K562 (cell line): ENCODE data around the gene PNPLA7. TPM values are rescaled to one million over a fixed set of nuclear protein-coding genes. Genes with fewer than 3 reads are reported as not detected.
A peak's percentile ranks its signal among the peaks of the same experiment; 100 is the strongest.

Source experiments
- ATAC-seq: fragments of 200-7000 bp; cut with Tn5 transposase; 3 replicates; pipeline ENCODE4 v1.9.1; 2020; ENCODE audit warnings: moderate library complexity
- BruUV-seq: library from RNA; stranded (reverse); fragments of 400-500 nt; replicated peaks from 2 replicates; lab custom pipeline; 2021; lab: Mats Ljungman, UMichigan
- CTCF ChIA-PET: fragments of 300-600 bp; formaldehyde crosslinking; extraction: SDS; loops from one replicate; lab custom pipeline; 2021; ENCODE audit warnings: low intra/inter-chr PET ratio; lab: Yijun Ruan, JAX
- POLR2A ChIA-PET: fragments of 300-600, 350-650 bp; sonication (Branson Sonifier 250); formaldehyde crosslinking; extraction: SDS; loops from one replicate; lab custom pipeline; 2021; ENCODE audit warnings: antibody characterized with exemption, inconsistent platforms; lab: Yijun Ruan, JAX
- DNase-seq, 4 experiments: peaks; one replicate each; pipeline versions ENCODE4 v3.0.0 to v3.0.0-alpha.2; 2011 to 2018; ENCODE audit warnings: low spot score in 3 of 4, mixed read lengths in 3 of 4; ENCODE audit errors: extremely low read depth in 1 of 4
- FAIRE-seq: peaks from 2 replicates; lab custom pipeline; 2011; peaks lifted over from hg19 to GRCh38; lab: Jason Lieb, UNC
- H2AFZ ChIP-seq: 2 replicates; pipeline ENCODE4 v1.6.0; 2011; ENCODE audit warnings: low read depth, low read length, control low read depth, inconsistent platforms
- H3K27ac ChIP-seq: fragments of 200-600 bp; 3 replicates; pipeline ENCODE4 v1.8.0; 2011; ENCODE audit warnings: low read depth, mild to moderate bottlenecking, control low read depth, inconsistent platforms, low read length, moderate library complexity, mixed read lengths; ENCODE audit errors: extremely low read depth
- H3K27me3 ChIP-seq, 2 experiments: fragments of 300-600 bp in 1 of 2; 2 replicates in 1 of 2; 3 replicates in 1 of 2; pipeline versions ENCODE4 v1.6.0 to v1.8.0; 2011; ENCODE audit warnings: inconsistent platforms in 2 of 2, low read length in 2 of 2, mild to moderate bottlenecking in 1 of 2, mixed read lengths in 1 of 2, moderate library complexity in 1 of 2; ENCODE audit not compliant: control insufficient read depth in 2 of 2, insufficient read depth in 2 of 2
- H3K36me3 ChIP-seq: fragments of 300-600 bp; 3 replicates; pipeline ENCODE4 v1.8.0; 2011; ENCODE audit warnings: mild to moderate bottlenecking, low read length, inconsistent platforms; ENCODE audit not compliant: control insufficient read depth, insufficient read depth
- H3K4me1 ChIP-seq, 2 experiments: fragments of 200-600 bp in 1 of 2; replicated peaks in 1 of 2; 2 replicates in 1 of 2; 3 replicates in 1 of 2; pipeline versions ENCODE4 v1.5.1 to v1.8.0; 2011; ENCODE audit warnings: inconsistent platforms in 2 of 2, low read length in 2 of 2, mild to moderate bottlenecking in 1 of 2, mixed read lengths in 1 of 2, moderate library complexity in 1 of 2; ENCODE audit not compliant: control insufficient read depth in 2 of 2, insufficient read depth in 2 of 2
- H3K4me2 ChIP-seq: 2 replicates; pipeline ENCODE4 v1.6.1; 2011; ENCODE audit warnings: low read length, control low read depth, inconsistent platforms, mixed read lengths; ENCODE audit not compliant: insufficient read depth
- H3K4me3 ChIP-seq: fragments of 200-600 bp; sonication (generic), shearing (Covaris generic); 2 replicates; pipeline ENCODE4 v1.5.1; 2016; ENCODE audit warnings: control low read depth, inconsistent platforms
- H3K79me2 ChIP-seq: fragments of 200-600 bp; 3 replicates; pipeline ENCODE4 v1.8.0; 2011; ENCODE audit warnings: low read length, inconsistent platforms; ENCODE audit not compliant: control insufficient read depth, insufficient read depth
- H3K9ac ChIP-seq, 2 experiments: 2 replicates each; pipeline versions ENCODE4 v1.6.0 to v1.6.1; 2011; ENCODE audit warnings: low read depth in 2 of 2, low read length in 2 of 2, control low read depth in 1 of 2, inconsistent platforms in 1 of 2, mild to moderate bottlenecking in 1 of 2, mixed read lengths in 1 of 2; ENCODE audit not compliant: insufficient read depth in 1 of 2
- H3K9me1 ChIP-seq: one replicate; pipeline ENCODE4 v1.6.0; 2011; ENCODE audit warnings: inconsistent platforms, mild to moderate bottlenecking, low read length, moderate library complexity; ENCODE audit not compliant: control insufficient read depth, insufficient read depth
- H3K9me3 ChIP-seq: replicated peaks from 2 replicates; pipeline ENCODE4 v1.5.1; 2011; ENCODE audit warnings: low read depth, low read length, inconsistent platforms; ENCODE audit not compliant: control insufficient read depth, insufficient read depth
- H4K20me1 ChIP-seq: replicated peaks from 2 replicates; pipeline ENCODE4 v1.6.1; 2011; ENCODE audit warnings: low read length, inconsistent platforms, mixed read lengths; ENCODE audit not compliant: control insufficient read depth, insufficient read depth
- ARNT ChIP-seq, 2 experiments: fragments of 450-650 bp; IDR thresholded peaks; 2 replicates each; pipeline ENCODE4 v1.6.1; 2016; ENCODE audit warnings: mild to moderate bottlenecking in 1 of 2
- CBX8 ChIP-seq: fragments of 200-600 bp; sonication (generic); IDR thresholded peaks from 2 replicates; pipeline ENCODE4 v1.6.1; 2012; ENCODE audit warnings: borderline replicate concordance, mixed run types, low read depth, mild to moderate bottlenecking, moderate library complexity, mixed read lengths, low read length, control low read depth, inconsistent platforms; ENCODE audit not compliant: poor library complexity, severe bottlenecking; ENCODE audit errors: extremely low read depth
- PRDM10 ChIP-seq: fragments of 450-650 bp; IDR thresholded peaks from 2 replicates; pipeline ENCODE4 v1.6.1; 2018; ENCODE audit not compliant: partially characterized antibody
- SMC3 ChIP-seq: conservative IDR thresholded peaks from 2 replicates; pipeline ENCODE4 v1.6.1; 2011; ENCODE audit warnings: low read depth, low read length, improper control_type of control experiment; ENCODE audit not compliant: insufficient read depth
- U2AF2 ChIP-seq: fragments of 200-400 bp; formaldehyde crosslinking; optimal IDR thresholded peaks from 2 replicates; pipeline ENCODE3; 2017; ENCODE audit warnings: low read depth, mild to moderate bottlenecking, low read length
- VEZF1 ChIP-seq: fragments of 200-800 bp; sonication (Bioruptor generic); IDR thresholded peaks from 2 replicates; pipeline ENCODE4 v1.6.1; 2017; ENCODE audit warnings: missing genetic modification characterization, missing compliant biosample characterization
- ZBTB11 ChIP-seq, 3 experiments: fragments of 200-800 bp in 1 of 3; fragments of 250-450 bp in 1 of 3; fragments of 450-650 bp in 1 of 3; sonication (Bioruptor Pico) in 1 of 3; sonication (Bioruptor generic) in 1 of 3; formaldehyde crosslinking in 1 of 3; IDR thresholded peaks; 2 replicates each; pipeline versions ENCODE4 v1.6.1 to v1.8.0; 2016 to 2022; ENCODE audit warnings: mild to moderate bottlenecking in 2 of 3, missing genetic modification characterization in 2 of 3, missing compliant biosample characterization in 1 of 3, moderate library complexity in 1 of 3
- ZKSCAN1 ChIP-seq: fragments of 150-350 bp; IDR thresholded peaks from 2 replicates; pipeline ENCODE4 v1.6.1; 2016; ENCODE audit warnings: low read depth, low read length
- WGBS: fragments of 100-300 bp; shearing (Covaris generic); methylation state at CpG from one replicate; pipeline ENCODE4 v1.1.6; 2016; ENCODE audit warnings: low coverage, mixed read lengths; ENCODE audit not compliant: insufficient coverage; ENCODE audit errors: missing lambda C conversion rate; 5-methylcytosine and 5-hydroxymethylcytosine counted together
- in situ Hi-C: fragments of 300-500 bp; cut with MboI; formaldehyde crosslinking; loops from 4 replicates; pipeline ENCODE4 v1.15.0; 2018; ENCODE audit warnings: inconsistent platforms, mixed read lengths
- intact Hi-C: fragments of 100-400 bp; cut with micrococcal nuclease; formaldehyde crosslinking; loops from 2 replicates; pipeline ENCODE4 v1.14.2; 2022
- polyA plus RNA-seq, 8 experiments: library from polyadenylated mRNA; depleted of rRNA in 4 of 8; stranded (reverse) in 5 of 8; unstranded in 3 of 8; fragments of >200 nt; fragmentation: Nextera tagmentation in 2 of 8; fragmentation: Illumina TruSeq in 1 of 8; extraction: Ambion mirVana in 2 of 8; extraction: Trizol in 1 of 8; gene quantifications; 2 replicates each; pipeline versions ENCODE4 v1.2.1 to v1.2.3, GENCODE V29; 2011 to 2014; ENCODE audit warnings: inconsistent platforms in 1 of 8, missing spikeins in 1 of 8
- total RNA-seq, 7 experiments: library from RNA; depleted of rRNA in 6 of 7; stranded (reverse); fragments of >200 nt in 6 of 7; fragmentation: Illumina TruSeq in 2 of 7; extraction: Trizol in 2 of 7; gene quantifications; 2 replicates each; pipeline versions ENCODE4 v1.2.1 to v1.2.3, GENCODE V29; 2011 to 2021; ENCODE audit warnings: low replicate concordance in 1 of 7

PNPLA7 gene
- total and polyA plus RNA-seq, 9 of the 15 experiments (the other 6 are each of a cell fraction or from before 2014, with no cell fraction given): 0.01 to 0.85 (median 0.19) TPM; not detected in 1

GRCh38 chr9:137445930-137446431 lies 104.2 kb downstream of the PNPLA7 start (continued):
- no peak for TF ChIP-seq VEZF1 (CRISPR knock-in tag)
- no peak for TF ChIP-seq CBX8

- H3K79me2 ChIP-seq: no peaks in the 10 kb centered on the region
- peak; percentile 60 to 87 (median 71) for DNase-seq
- H3K4me3 ChIP-seq: no peak overlapping the region
- peak; percentile 93 for FAIRE-seq
- no peak overlapping the region for H3K27ac ChIP-seq
- peaks cover 8 to 54% of the 10 kb centered on the region in 2 experiments; a peak in 4 of 5 replicates for H3K4me1 ChIP-seq
- H3K9me3 ChIP-seq: no peaks in the 10 kb centered on the region
- peak overlapping the region; percentile 66 for H2AFZ ChIP-seq
- H4K20me1 ChIP-seq: no peaks in the 10 kb centered on the region
- WGBS: 10% methylated on average over 14 of the region's 14 CpGs
- H3K9me1 ChIP-seq: no peaks in the 10 kb centered on the region
- POLR2A ChIA-PET: interaction anchor here (1.6 to 1.7 kb wide), 2 partner anchors 8 to 10 kb away, joined by 3 to 4 read pairs; no protein-coding TSS in a partner anchor
- peaks cover 17% of the 10 kb centered on the region; the same call in 2 of the 3 replicates for H3K36me3 ChIP-seq
- BruUV-seq: no TSS peak
- H3K27me3 ChIP-seq: no peaks in the 10 kb centered on the region
- H3K9ac ChIP-seq: peak overlapping the region; percentile 19 to 80; a peak in 3 of 4 replicates
- intact Hi-C loops: loop anchor here (5.0 to 10.0 kb wide), 2 partner anchors 89 to 143 kb away; partner anchors contain the start of gene NRARP
- CTCF ChIA-PET: interaction anchor here (0.5 to 1.1 kb wide), 8 partner anchors 20 to 168 kb away, joined by 3 to 5 read pairs (median 4); partner anchors contain the start of genes EXD3, NRARP and TOR4A
- in situ Hi-C loops: loop anchor here (5.0 kb wide), 1 partner anchor 158 kb away; no protein-coding TSS in a partner anchor
- ATAC-seq: peak; percentile 84
- peak overlapping the region; percentile 54 for H3K4me2 ChIP-seq
- 0 out of 4 replicates have a peak, but pooled peaks of 1 of the 2 experiments have one; percentile 29 for TF ChIP-seq ARNT (IDR thresholded peaks at IDR 0.05)
- peak; percentile 77 for TF ChIP-seq SMC3
- TF ChIP-seq U2AF2: no peak
- peak; percentile 37 for TF ChIP-seq PRDM10
- peak; percentile 32; the same call in 1 of the 2 replicates for TF ChIP-seq ZKSCAN1
- TF ChIP-seq ZBTB11 (CRISPR knock-in tag; IDR thresholded peaks at IDR 0.05): peak in 1 of 3 experiments; percentile 80; a peak in 2 of 6 replicates
These were observed 104.9 kb downstream of the PNPLA7 start for GRCh38 chr9:137445275-137445807.
